Skin epidermis (tissue), 12 donors: ENCODE measurements around the gene POT1.
"Not testable (repeated sequence)": the region's sequence is repeated elsewhere in the genome, so short reads cannot be mapped to it uniquely, and the experiment has no call there.

ENCODE experiments used
- H3K27ac ChIP-seq, 21 experiments: fragments of 200-600 bp; sonication (generic) in 11 of 21; one replicate each; pipeline ENCODE4 v1.5.0; 2020; ENCODE audit warnings: mild to moderate bottlenecking in 3 of 21, inconsistent platforms in 2 of 21, moderate library complexity in 2 of 21
- H3K4me3 ChIP-seq, 7 experiments: fragments of 200-600 bp; sonication (generic) in 2 of 7; one replicate each; pipeline ENCODE4 v1.5.0; 2020; ENCODE audit warnings: inconsistent platforms in 2 of 7, mild to moderate bottlenecking in 2 of 7, moderate library complexity in 1 of 7

POT1 gene, protein sequence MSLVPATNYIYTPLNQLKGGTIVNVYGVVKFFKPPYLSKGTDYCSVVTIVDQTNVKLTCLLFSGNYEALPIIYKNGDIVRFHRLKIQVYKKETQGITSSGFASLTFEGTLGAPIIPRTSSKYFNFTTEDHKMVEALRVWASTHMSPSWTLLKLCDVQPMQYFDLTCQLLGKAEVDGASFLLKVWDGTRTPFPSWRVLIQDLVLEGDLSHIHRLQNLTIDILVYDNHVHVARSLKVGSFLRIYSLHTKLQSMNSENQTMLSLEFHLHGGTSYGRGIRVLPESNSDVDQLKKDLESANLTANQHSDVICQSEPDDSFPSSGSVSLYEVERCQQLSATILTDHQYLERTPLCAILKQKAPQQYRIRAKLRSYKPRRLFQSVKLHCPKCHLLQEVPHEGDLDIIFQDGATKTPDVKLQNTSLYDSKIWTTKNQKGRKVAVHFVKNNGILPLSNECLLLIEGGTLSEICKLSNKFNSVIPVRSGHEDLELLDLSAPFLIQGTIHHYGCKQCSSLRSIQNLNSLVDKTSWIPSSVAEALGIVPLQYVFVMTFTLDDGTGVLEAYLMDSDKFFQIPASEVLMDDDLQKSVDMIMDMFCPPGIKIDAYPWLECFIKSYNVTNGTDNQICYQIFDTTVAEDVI

GRCh38 chr7:124929467-124930172 lies at the start of gene POT1:
Gene POT1, minus strand, starts transcription at chr7:124929825. Its CDS starts 32,652 bp downstream, at chr7:124897173.
- peak within 1 kb of the TSS; percentile 50 to 69 (median 61) for H3K4me3 ChIP-seq
- peak within 1 kb of the TSS in 18 of 21 experiments; percentile 51 to 90 (median 78) for H3K27ac ChIP-seq

DNA sequence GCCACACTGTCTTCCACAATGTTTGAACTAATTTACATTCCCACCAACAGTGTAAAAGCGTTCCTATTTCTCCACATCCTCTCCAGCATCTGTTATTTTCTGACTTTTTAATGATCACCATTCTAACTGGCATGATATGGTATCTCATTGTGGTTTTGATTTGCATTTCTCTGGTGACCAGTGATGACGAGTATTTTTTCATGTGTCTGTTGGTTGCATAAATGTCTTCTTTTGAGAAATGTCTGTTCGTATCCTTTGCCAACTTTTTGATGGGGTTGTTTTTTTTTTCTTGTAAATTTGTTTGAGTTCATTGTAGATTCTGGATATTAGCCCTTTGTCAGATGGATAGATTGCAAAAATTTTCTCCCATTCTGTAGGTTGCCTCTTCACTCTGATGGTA lies 45.5 kb upstream of the POT1 start:
- H3K4me3 ChIP-seq, H3K27ac ChIP-seq: not testable (repeated sequence)

DNA sequence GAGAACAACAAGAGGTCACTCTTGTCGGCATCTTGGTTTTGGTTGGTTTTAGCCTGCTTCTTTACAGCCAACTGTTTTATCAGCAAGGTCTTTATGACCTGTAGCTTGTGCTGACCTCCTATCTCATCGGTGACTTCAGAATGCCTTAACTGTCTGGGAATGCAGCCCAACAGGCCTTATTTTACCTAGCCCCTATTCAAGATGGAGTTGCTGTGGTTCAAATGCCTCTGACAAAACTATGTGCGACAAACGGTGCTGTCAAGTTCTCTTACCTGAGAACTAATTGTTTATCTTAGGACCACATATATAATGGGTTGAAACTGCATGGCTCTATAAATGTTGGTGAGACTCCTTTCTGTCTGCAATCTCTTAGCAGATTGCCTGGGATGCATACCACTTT lies 35.9 kb upstream of the POT1 start:
- Histone ChIP-seq H3K4me3 (no peak overlapping the region), H3K27ac (no peak overlapping the region)

GRCh38 chr7:124959676-124960075 lies 30.1 kb upstream of the POT1 start:
- H3K27ac ChIP-seq, result no peak overlapping the region
- no peak overlapping the region for H3K4me3 ChIP-seq

DNA sequence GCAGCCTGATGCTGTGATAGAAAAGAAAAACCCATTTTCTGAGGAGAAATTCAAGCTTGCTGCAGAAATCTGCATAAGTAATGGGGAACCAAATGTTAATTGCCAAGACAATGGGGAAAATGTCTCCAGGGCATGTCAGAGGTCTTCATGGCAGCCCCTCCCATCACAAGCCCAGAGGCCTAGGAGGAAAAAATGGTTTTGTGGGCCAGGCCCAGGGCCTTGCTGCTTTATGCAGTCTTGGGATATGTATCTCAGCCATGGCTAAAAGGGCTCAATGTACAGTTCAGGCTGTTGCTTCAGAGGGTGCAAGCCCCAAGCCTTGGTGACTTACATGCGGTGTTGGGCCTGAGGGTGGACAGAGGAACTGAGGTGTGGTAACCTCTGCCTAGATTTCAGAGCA lies 28.3 kb upstream of the POT1 start:
- H3K27ac ChIP-seq, H3K4me3 ChIP-seq: not testable (repeated sequence)

GRCh38 chr7:124956160-124956559 lies 26.5 kb upstream of the POT1 start:
- Histone ChIP-seq H3K27ac (no peak overlapping the region), H3K4me3 (no peak overlapping the region)

DNA sequence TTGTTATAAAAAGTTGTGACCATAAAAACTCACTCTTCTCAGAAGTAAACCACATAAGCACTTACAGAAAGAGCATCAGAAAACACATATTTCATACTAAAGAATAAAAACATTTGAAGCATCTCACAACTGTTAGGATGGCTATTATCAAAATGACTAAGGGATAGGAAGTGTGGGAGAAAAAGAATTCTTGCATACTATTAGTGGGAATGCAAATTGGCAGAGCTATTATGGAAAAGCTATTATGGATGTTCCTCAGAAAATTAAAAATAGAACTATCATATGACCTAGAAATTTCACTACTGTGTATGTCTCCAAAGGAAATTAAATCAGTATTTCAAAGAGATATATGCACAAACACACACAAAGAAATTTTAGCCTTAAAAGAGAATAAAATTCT lies 25.2 kb upstream of the POT1 start:
- no peak overlapping the region for H3K27ac ChIP-seq
- H3K4me3 ChIP-seq, result no peak overlapping the region

- H3K4me3 ChIP-seq, result no peak overlapping the region
These were observed 16.1 kb upstream of the POT1 start for GRCh38 chr7:124945680-124946079.

GRCh38 chr7:124943472-124943871 lies 13.8 kb upstream of the POT1 start:
- Histone ChIP-seq H3K4me3 (no peak overlapping the region), H3K27ac (no peak overlapping the region)

More at GRCh38 chr7:124945680-124946079, 16.1 kb upstream of the POT1 start:
- no peak overlapping the region for H3K27ac ChIP-seq

GRCh38 chr7:124942399-124942798 lies 12.8 kb upstream of the POT1 start:
- Histone ChIP-seq H3K4me3 (no peak overlapping the region), H3K27ac (no peak overlapping the region)

DNA sequence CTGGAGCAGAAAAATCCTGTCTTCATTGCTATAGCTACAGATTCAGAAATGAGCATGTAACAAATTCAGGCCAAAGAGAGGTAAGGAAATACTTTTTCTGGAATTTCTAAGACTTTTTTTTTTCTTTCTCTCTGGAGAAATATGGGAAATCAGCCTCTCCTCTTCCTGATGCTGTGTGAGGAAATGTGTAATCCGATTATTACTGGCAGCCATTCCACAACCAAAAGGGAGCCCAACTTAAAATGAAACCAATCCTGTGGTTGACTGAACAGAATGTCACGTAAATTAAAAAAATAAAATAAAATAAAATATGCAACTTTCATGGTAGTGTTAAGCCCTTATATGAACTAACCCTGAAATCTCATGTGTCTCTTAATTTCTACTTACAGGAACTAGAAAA lies 10.7 kb upstream of the POT1 start:
- no peak overlapping the region for H3K4me3 ChIP-seq
- no peak overlapping the region for H3K27ac ChIP-seq

GRCh38 chr7:124938128-124938527 lies 8.5 kb upstream of the POT1 start:
- Histone ChIP-seq H3K27ac (no peak overlapping the region), H3K4me3 (no peak overlapping the region)

GRCh38 chr7:124937076-124937475 lies 7.5 kb upstream of the POT1 start:
- H3K27ac ChIP-seq, result no peak overlapping the region
- no peak overlapping the region for H3K4me3 ChIP-seq

GRCh38 chr7:124934841-124935240 lies 5.2 kb upstream of the POT1 start:
- H3K27ac ChIP-seq, result no peak overlapping the region
- no peak overlapping the region for H3K4me3 ChIP-seq

DNA sequence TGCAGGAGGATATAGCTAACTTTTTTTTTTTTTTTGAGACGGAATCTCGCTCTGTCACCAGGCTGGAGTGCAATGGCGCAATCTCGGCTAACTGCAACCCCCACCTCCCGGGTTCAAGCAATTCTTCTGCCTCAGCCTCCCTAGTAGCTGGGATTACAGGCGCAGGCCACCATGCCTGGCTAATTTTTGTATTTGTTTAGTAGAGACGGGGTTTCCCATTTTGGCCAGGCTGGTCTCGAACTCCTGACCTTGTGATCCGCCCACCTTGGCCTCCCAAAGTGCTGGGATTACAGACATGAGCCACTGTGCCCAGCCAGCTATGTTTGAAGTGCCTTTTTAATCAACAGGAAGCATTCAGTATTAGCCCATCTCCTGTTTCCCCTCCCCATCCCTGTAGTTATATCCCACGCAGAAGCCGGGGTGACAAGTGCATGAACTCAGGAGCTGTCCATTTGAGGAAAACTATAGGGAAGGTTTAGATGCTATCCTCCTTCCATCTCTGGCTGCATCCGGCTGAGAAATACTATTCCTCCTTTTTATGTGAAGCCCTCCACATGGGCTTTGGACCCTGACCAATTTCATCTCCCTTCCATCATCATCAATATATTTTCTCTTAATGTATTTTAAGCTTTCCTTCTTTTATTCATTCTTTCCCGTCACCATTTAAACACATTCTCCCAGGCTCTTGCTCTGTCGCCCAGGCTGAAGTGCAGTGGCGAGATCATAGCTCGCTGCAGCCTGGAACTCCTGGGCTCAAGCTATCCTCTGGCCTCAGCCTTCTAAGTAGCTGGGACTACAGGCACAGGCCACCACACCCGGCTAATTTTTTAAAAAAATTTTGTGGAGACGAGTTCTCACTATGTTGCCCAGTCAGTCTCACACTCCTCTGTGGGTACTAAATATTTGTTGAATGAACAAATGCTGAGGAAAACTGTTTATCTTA lies 1.3 kb upstream of the POT1 start:
- Histone ChIP-seq H3K4me3 (no peak overlapping the region), H3K27ac (no peak overlapping the region)

GRCh38 chr7:124930173-124930623 lies 573 bp upstream of the POT1 start:
- peak overlapping the region in 14 of 21 experiments; percentile 19 to 90 (median 72) for H3K27ac ChIP-seq
- H3K4me3 ChIP-seq, result peak overlapping the region; percentile 50 to 69 (median 61)

- Histone ChIP-seq H3K4me3 (no peak overlapping the region), H3K27ac (no peak overlapping the region)
These were observed 4.7 kb downstream of the POT1 start for GRCh38 chr7:124924906-124925305.

GRCh38 chr7:124922200-124922599 lies 7.4 kb downstream of the POT1 start:
- no peak overlapping the region for H3K27ac ChIP-seq
- no peak overlapping the region for H3K4me3 ChIP-seq

GRCh38 chr7:124919841-124920240 lies 9.8 kb downstream of the POT1 start:
- H3K4me3 ChIP-seq, result no peak overlapping the region
- no peak overlapping the region for H3K27ac ChIP-seq

DNA sequence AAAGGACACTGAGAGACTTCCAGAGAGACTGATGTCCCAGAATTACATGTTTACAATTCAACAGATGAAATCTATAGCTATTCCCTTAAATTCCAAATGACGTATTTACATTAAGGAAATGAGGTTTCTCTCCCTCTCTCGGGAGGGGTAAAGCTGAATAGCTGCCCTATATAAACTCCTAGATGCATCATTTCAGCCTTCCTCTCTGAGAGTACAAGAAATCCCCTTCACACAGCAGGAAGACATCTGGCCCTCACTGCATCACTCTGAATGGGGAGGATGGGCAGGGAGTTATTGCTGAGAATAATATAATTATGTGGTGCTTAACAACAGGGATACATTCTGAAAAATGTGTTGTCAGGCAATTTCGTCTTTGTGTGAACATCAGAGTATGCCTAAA lies 11.0 kb downstream of the POT1 start:
- no peak overlapping the region for H3K27ac ChIP-seq
- H3K4me3 ChIP-seq, result no peak overlapping the region
